NCI-H1694 (cell line): ENCODE data around the gene MSMP.

Source experiments
- DNase-seq: peaks from one replicate; lab custom pipeline; 2025; lab: John Stamatoyannopoulos, UW

The MSMP gene

GRCh38 chr9:35754264-35754663 is at the start of gene MSMP:
TSS of gene MSMP (minus strand) at chr9:35754276. CDS start at chr9:35754129, 147 bp downstream.
- no peak for DNase-seq

- no peak for DNase-seq
Observed at GRCh38 chr9:35801328-35802128, 47.5 kb upstream of the MSMP start.

- no peak for DNase-seq
Observed at GRCh38 chr9:35800530-35800929, 46.5 kb upstream of the MSMP start.

- no peak for DNase-seq
Observed at GRCh38 chr9:35798658-35799374, 44.7 kb upstream of the MSMP start.

- no peak for DNase-seq
Observed at GRCh38 chr9:35797311-35798109, 43.4 kb upstream of the MSMP start.

GRCh38 chr9:35795695-35796094 is 41.6 kb upstream of the MSMP start:
- no peak for DNase-seq

- DNase-seq = no peak
Observed at GRCh38 chr9:35793461-35793860, 39.4 kb upstream of the MSMP start.

GRCh38 chr9:35792826-35793225 is 38.8 kb upstream of the MSMP start:
- no peak for DNase-seq

- no peak for DNase-seq
Observed at GRCh38 chr9:35792024-35792813, 38.1 kb upstream of the MSMP start.

- DNase-seq = no peak
Observed at GRCh38 chr9:35791297-35791921, 37.3 kb upstream of the MSMP start, which contains the start of gene NPR2. TSS of gene NPR2 (plus strand) at chr9:35791591. CDS start at chr9:35792409, 818 bp downstream.

- peak; percentile 90 for DNase-seq
Observed at GRCh38 chr9:35790385-35791296, 36.6 kb upstream of the MSMP start.

GRCh38 chr9:35790025-35790384 is 35.9 kb upstream of the MSMP start:
- no peak for DNase-seq

- DNase-seq = no peak
Observed at GRCh38 chr9:35789541-35789940, 35.5 kb upstream of the MSMP start.

- DNase-seq = no peak
Observed at GRCh38 chr9:35783418-35783817, 29.3 kb upstream of the MSMP start.

GRCh38 chr9:35781066-35781465 is 27.0 kb upstream of the MSMP start:
- no peak for DNase-seq

GRCh38 chr9:35778496-35778895 is 24.4 kb upstream of the MSMP start:
- DNase-seq = no peak

GRCh38 chr9:35776018-35776417 is 21.9 kb upstream of the MSMP start:
- DNase-seq = no peak

GRCh38 chr9:35774907-35775635 is 21.0 kb upstream of the MSMP start:
- DNase-seq = no peak

- no peak for DNase-seq
Observed at GRCh38 chr9:35771943-35772342, 17.9 kb upstream of the MSMP start.

- no peak for DNase-seq
Observed at GRCh38 chr9:35771534-35771933, 17.5 kb upstream of the MSMP start.
